ENCODE measurements around the gene TMBIM6.

Gene TMBIM6

GRCh38 chr12:49796155-49796554 is 54.8 kb downstream of the TMBIM6 start:
- TF ChIP-seq, protein P1, sequence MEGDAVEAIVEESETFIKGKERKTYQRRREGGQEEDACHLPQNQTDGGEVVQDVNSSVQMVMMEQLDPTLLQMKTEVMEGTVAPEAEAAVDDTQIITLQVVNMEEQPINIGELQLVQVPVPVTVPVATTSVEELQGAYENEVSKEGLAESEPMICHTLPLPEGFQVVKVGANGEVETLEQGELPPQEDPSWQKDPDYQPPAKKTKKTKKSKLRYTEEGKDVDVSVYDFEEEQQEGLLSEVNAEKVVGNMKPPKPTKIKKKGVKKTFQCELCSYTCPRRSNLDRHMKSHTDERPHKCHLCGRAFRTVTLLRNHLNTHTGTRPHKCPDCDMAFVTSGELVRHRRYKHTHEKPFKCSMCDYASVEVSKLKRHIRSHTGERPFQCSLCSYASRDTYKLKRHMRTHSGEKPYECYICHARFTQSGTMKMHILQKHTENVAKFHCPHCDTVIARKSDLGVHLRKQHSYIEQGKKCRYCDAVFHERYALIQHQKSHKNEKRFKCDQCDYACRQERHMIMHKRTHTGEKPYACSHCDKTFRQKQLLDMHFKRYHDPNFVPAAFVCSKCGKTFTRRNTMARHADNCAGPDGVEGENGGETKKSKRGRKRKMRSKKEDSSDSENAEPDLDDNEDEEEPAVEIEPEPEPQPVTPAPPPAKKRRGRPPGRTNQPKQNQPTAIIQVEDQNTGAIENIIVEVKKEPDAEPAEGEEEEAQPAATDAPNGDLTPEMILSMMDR (IDR thresholded peaks at IDR 0.05; ENCODE audit: insufficient read depth, low read length, poor library complexity, severe bottlenecking) = no peak
- H3K4me3 ChIP-seq (replicated peaks; ENCODE audit: low read depth, low read length) = no peak overlapping the region
- DNase-seq (ENCODE audit: extremely low read depth, insufficient read length) = no peak
- peaks cover 23% of the 10 kb centered on the region for H3K36me3 ChIP-seq (ENCODE audit: control insufficient read depth, insufficient read depth, low read length)
- H3K27me3 ChIP-seq (replicated peaks; ENCODE audit: control insufficient read depth, insufficient read depth, low read length) = no peaks in the 10 kb centered on the region

GRCh38 chr12:49796606-49797448 is 55.5 kb downstream of the TMBIM6 start:
- no peaks in the 10 kb centered on the region for H3K27me3 ChIP-seq (replicated peaks; ENCODE audit: control insufficient read depth, insufficient read depth, low read length)
- TF ChIP-seq, protein P1 (IDR thresholded peaks at IDR 0.05; ENCODE audit: insufficient read depth, low read length, poor library complexity, severe bottlenecking) = no peak
- H3K36me3 ChIP-seq (ENCODE audit: control insufficient read depth, insufficient read depth, low read length) = peaks cover 26% of the 10 kb centered on the region
- no peak overlapping the region for H3K4me3 ChIP-seq (replicated peaks; ENCODE audit: low read depth, low read length)
- no peak for DNase-seq (ENCODE audit: extremely low read depth, insufficient read length)

DNA sequence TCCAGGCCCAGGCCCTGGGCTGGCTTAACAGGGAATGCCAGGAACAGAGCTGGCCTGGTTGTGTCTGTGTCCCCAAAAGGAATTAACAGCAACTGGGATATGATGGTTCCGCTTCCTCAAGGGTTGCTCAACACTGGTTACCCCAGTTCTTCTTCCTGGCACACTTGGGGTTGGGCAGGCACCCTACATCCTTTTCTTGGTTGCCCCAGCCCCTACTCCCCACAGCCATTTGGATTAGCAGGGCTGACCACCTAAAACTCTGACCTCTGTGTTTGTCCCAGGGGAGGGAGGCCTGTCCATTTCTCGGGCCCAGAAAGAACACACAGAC is 56.1 kb downstream of the TMBIM6 start:
- H3K4me3 ChIP-seq (replicated peaks; ENCODE audit: low read depth, low read length) = no peak overlapping the region
- DNase-seq (ENCODE audit: extremely low read depth, insufficient read length) = no peak
- TF ChIP-seq, protein P1 (IDR thresholded peaks at IDR 0.05; ENCODE audit: insufficient read depth, low read length, poor library complexity, severe bottlenecking) = no peak
- no peaks in the 10 kb centered on the region for H3K27me3 ChIP-seq (replicated peaks; ENCODE audit: control insufficient read depth, insufficient read depth, low read length)
- H3K36me3 ChIP-seq (ENCODE audit: control insufficient read depth, insufficient read depth, low read length) = peaks cover 27% of the 10 kb centered on the region

DNA sequence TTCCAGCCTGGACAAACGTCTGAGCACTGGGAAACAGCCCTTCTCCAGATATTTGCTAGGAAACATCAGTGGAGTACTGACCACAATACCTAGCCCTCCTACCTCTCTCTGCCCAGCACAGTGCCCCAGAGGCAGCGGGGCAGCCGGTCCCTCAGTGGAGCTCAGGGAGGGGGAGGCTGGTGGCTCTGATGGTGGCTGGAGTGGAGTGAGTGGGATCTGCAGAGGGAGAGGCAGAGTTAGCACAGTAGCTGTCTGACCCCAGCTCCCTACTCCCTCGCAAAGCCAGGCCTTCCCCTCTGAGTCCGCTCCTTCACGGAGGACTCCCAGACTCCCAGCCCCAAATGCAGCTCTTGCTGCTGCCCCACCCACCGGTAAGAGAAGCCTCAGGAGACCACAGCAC is 56.9 kb downstream of the TMBIM6 start:
- Histone ChIP-seq H3K36me3 (ENCODE audit: control insufficient read depth, insufficient read depth, low read length) (peaks cover 31% of the 10 kb centered on the region), H3K4me3 (replicated peaks; ENCODE audit: low read depth, low read length) (no peak overlapping the region), H3K27me3 (replicated peaks; ENCODE audit: control insufficient read depth, insufficient read depth, low read length) (no peaks in the 10 kb centered on the region)
- DNase-seq (ENCODE audit: extremely low read depth, insufficient read length) = no peak
- TF ChIP-seq, protein P1 (IDR thresholded peaks at IDR 0.05; ENCODE audit: insufficient read depth, low read length, poor library complexity, severe bottlenecking) = no peak

DNA sequence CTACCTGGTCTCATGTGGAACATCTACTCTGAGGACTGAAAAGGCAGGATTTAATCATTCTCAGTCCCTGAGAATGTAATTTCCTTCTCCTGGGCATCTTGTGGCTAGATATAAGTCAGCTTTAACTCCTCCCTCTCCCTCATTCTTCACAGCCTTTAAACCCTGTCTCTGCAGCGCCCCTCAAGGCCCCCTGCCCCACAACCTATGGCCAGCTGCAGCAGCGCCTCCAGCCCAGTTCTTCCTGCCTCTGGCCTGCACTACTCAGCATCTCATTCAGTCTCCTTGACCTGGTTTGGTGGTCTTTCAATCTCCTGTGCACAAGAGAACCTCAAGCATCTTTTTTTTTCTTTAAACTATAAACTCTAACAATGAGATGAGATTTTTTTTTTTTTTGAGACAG is 57.6 kb downstream of the TMBIM6 start:
- no peak for DNase-seq (ENCODE audit: extremely low read depth, insufficient read length)
- Histone ChIP-seq H3K27me3 (replicated peaks; ENCODE audit: control insufficient read depth, insufficient read depth, low read length) (no peaks in the 10 kb centered on the region), H3K4me3 (replicated peaks; ENCODE audit: low read depth, low read length) (no peak overlapping the region), H3K36me3 (ENCODE audit: control insufficient read depth, insufficient read depth, low read length) (peaks cover 29% of the 10 kb centered on the region)
- TF ChIP-seq, protein P1 (IDR thresholded peaks at IDR 0.05; ENCODE audit: insufficient read depth, low read length, poor library complexity, severe bottlenecking) = no peak
